ENCODE data around the gene SMAGP.

DNA sequence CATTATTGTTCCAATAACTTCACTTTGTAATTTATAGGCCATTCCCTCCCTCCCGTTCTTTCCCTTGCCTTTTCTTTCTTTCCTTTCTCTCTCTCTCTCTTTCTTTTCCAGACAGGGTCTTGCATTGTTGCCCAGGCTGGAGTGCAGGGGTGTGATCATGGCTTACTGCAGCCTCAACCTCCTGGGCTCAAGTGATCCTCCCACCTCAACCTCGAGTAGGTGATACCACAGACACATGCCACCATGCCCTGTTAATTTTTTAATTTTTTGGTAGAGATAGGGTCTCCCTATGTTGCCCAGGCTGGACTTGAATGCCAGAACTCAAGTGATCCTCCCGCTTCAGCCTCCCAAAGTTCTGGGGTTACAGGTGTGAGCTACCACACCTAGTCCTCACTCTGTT lies 45.6 kb downstream of the SMAGP start:
- TF ChIP-seq, protein P1, sequence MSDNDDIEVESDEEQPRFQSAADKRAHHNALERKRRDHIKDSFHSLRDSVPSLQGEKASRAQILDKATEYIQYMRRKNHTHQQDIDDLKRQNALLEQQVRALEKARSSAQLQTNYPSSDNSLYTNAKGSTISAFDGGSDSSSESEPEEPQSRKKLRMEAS (IDR thresholded peaks at IDR 0.05) = no peak
- TF ChIP-seq, protein P2, sequence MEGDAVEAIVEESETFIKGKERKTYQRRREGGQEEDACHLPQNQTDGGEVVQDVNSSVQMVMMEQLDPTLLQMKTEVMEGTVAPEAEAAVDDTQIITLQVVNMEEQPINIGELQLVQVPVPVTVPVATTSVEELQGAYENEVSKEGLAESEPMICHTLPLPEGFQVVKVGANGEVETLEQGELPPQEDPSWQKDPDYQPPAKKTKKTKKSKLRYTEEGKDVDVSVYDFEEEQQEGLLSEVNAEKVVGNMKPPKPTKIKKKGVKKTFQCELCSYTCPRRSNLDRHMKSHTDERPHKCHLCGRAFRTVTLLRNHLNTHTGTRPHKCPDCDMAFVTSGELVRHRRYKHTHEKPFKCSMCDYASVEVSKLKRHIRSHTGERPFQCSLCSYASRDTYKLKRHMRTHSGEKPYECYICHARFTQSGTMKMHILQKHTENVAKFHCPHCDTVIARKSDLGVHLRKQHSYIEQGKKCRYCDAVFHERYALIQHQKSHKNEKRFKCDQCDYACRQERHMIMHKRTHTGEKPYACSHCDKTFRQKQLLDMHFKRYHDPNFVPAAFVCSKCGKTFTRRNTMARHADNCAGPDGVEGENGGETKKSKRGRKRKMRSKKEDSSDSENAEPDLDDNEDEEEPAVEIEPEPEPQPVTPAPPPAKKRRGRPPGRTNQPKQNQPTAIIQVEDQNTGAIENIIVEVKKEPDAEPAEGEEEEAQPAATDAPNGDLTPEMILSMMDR (IDR thresholded peaks at IDR 0.05; ENCODE audit: low read depth, low read length, missing input control) = no peak
- TF ChIP-seq TAF1 (conservative IDR thresholded peaks at IDR 0.05) (no peak), FOXA1 (IDR thresholded peaks at IDR 0.05) (no peak), YY1 (IDR thresholded peaks at IDR 0.05) (no peak)

All from liver (tissue), 3 donors.